Muscle of leg (tissue), 11 donors: ENCODE measurements around the gene SPDYE2B. TPM values are rescaled to one million over a fixed set of nuclear protein-coding genes. Genes with fewer than 3 reads are reported as not detected.
"Not testable (repeated sequence)": the region's sequence is repeated elsewhere in the genome, so short reads cannot be mapped to it uniquely, and the experiment has no call there.

Experiments used
- DNase-seq: peaks from one replicate; pipeline ENCODE4 v3.0.0; 2013
- H3K27ac ChIP-seq: one replicate; pipeline ENCODE4 v1.5.1; 2013; ENCODE audit warnings: mild to moderate bottlenecking, low read length, control low read depth
- H3K27me3 ChIP-seq: one replicate; pipeline ENCODE4 v1.6.1; 2013; ENCODE audit warnings: low read length; ENCODE audit not compliant: control insufficient read depth, insufficient read depth
- H3K36me3 ChIP-seq: one replicate; pipeline ENCODE4 v1.6.1; 2013; ENCODE audit warnings: low read length; ENCODE audit not compliant: control insufficient read depth, insufficient read depth
- H3K4me1 ChIP-seq: one replicate; pipeline ENCODE4 v1.6.1; 2013; ENCODE audit warnings: low read length; ENCODE audit not compliant: control insufficient read depth, insufficient read depth
- H3K4me3 ChIP-seq: one replicate; pipeline ENCODE4 v1.5.1; 2013; ENCODE audit warnings: low read length, control low read depth
- H3K9me3 ChIP-seq: replicated peaks from 2 replicates; pipeline ENCODE4 v1.6.1; 2013; ENCODE audit warnings: low read depth, low read length; ENCODE audit not compliant: control insufficient read depth
- WGBS: methylation state at CpG from one replicate; pipeline ENCODE4 v1.1.5; 2013; ENCODE audit warnings: missing lambda C conversion rate; ENCODE audit not compliant: insufficient coverage; 5-methylcytosine and 5-hydroxymethylcytosine counted together
- polyA plus RNA-seq, 8 donors: library from polyadenylated mRNA; unstranded; fragments of 120-200 nt; gene quantifications; one replicate each; pipeline versions ENCODE4 v1.2.1 to v1.2.3, GENCODE V29; 2013; ENCODE audit warnings: inconsistent platforms in 1 of 8, low replicate concordance in 1 of 8; ENCODE audit not compliant: insufficient read length in 8 of 8, insufficient read depth in 1 of 8
- total RNA-seq: library from RNA; stranded (reverse); fragments of 120-200 nt; gene quantifications from one replicate; pipeline ENCODE4 v1.2.4, GENCODE V29; 2013

The SPDYE2B gene
- total and polyA plus RNA-seq, 9 donors = 0.26 to 3.9 (median 1.0) TPM; not detected in 1

GRCh38 chr7:102698962-102699750, 49.0 kb downstream of the SPDYE2B start:
- not testable (repeated sequence) for H3K4me1 ChIP-seq, DNase-seq, H3K4me3 ChIP-seq, H3K9me3 ChIP-seq, H3K27ac ChIP-seq, H3K27me3 ChIP-seq, H3K36me3 ChIP-seq
- WGBS = 100% methylated on average over 1 of the region's 9 CpGs

Other genes starting within 250 kb of the SPDYE2B start
- gene ORAI2, start 216.7 kb upstream of the SPDYE2B start, total RNA-seq = 7.0 TPM
- 10 to 100 TPM in 5 of 8 donors, 1 to 10 TPM in 3; 8.2 to 17.8 (median 11.8) TPM for gene ORAI2, start 216.7 kb upstream of the SPDYE2B start, polyA plus RNA-seq
- gene ALKBH4, start 185.5 kb upstream of the SPDYE2B start, total RNA-seq = 12.1 TPM
- 10 to 100 TPM in 4 of 8 donors, 1 to 10 TPM in 4; 7.4 to 12.2 (median 9.6) TPM for gene ALKBH4, start 185.5 kb upstream of the SPDYE2B start, polyA plus RNA-seq
- gene LRWD1, start 185.3 kb upstream of the SPDYE2B start, total RNA-seq = 10.2 TPM
- 10 to 100 TPM; 11.2 to 14.5 (median 12.9) TPM for gene LRWD1, start 185.3 kb upstream of the SPDYE2B start, polyA plus RNA-seq
- gene POLR2J, start 171.4 kb upstream of the SPDYE2B start, total RNA-seq = 45.7 TPM
- gene POLR2J, start 171.4 kb upstream of the SPDYE2B start, polyA plus RNA-seq = 10 to 100 TPM; 29.8 to 38.4 (median 33.5) TPM
- gene RASA4B, start 132.5 kb upstream of the SPDYE2B start, total RNA-seq = 8.9 TPM
- gene RASA4B, start 132.5 kb upstream of the SPDYE2B start, polyA plus RNA-seq = 10 to 100 TPM in 7 of 8 donors, 1 to 10 TPM in 1; 7.1 to 26.7 (median 14.5) TPM
- 2.8 TPM for gene UPK3BL2, start 106.6 kb upstream of the SPDYE2B start, total RNA-seq
- gene UPK3BL2, start 106.6 kb upstream of the SPDYE2B start, polyA plus RNA-seq = 10 to 100 TPM in 4 of 8 donors, 1 to 10 TPM in 3, under 1 TPM in 1; 0.82 to 18.3 (median 9.5) TPM
- 0.04 TPM for gene SPDYE2, start 99.1 kb upstream of the SPDYE2B start, total RNA-seq
- gene SPDYE2, start 99.1 kb upstream of the SPDYE2B start, polyA plus RNA-seq = 10 to 100 TPM in 1 of 8 donors, 1 to 10 TPM in 6, under 1 TPM in 1; 0.70 to 13.6 (median 3.3) TPM
- gene POLR2J3, start 77.7 kb upstream of the SPDYE2B start, total RNA-seq = 19.8 TPM
- 10 to 100 TPM; 40.2 to 66.3 (median 55.7) TPM for gene POLR2J3, start 77.7 kb upstream of the SPDYE2B start, polyA plus RNA-seq
- 13.7 TPM for gene RASA4, start 33.6 kb upstream of the SPDYE2B start, total RNA-seq
- 10 to 100 TPM; 19.3 to 48.2 (median 34.4) TPM for gene RASA4, start 33.6 kb upstream of the SPDYE2B start, polyA plus RNA-seq
- 7.3 TPM for gene UPK3BL1, start 7.5 kb upstream of the SPDYE2B start, total RNA-seq
- 10 to 100 TPM in 4 of 8 donors, 1 to 10 TPM in 4; 2.2 to 35.0 (median 8.9) TPM for gene UPK3BL1, start 7.5 kb upstream of the SPDYE2B start, polyA plus RNA-seq
- 3.3 TPM for gene POLR2J2, start 21.3 kb downstream of the SPDYE2B start, total RNA-seq
- gene POLR2J2, start 21.3 kb downstream of the SPDYE2B start, polyA plus RNA-seq = 1 to 10 TPM in 3 of 8 donors, under 1 TPM in 4, not detected in 1; 0.25 to 2.3 (median 0.75) TPM
- gene FAM185A, start 98.7 kb downstream of the SPDYE2B start, total RNA-seq = 7.4 TPM
- gene FAM185A, start 98.7 kb downstream of the SPDYE2B start, polyA plus RNA-seq = 1 to 10 TPM; 4.3 to 6.4 (median 4.8) TPM